ENCODE results near the gene LDHAL6B.

DNA sequence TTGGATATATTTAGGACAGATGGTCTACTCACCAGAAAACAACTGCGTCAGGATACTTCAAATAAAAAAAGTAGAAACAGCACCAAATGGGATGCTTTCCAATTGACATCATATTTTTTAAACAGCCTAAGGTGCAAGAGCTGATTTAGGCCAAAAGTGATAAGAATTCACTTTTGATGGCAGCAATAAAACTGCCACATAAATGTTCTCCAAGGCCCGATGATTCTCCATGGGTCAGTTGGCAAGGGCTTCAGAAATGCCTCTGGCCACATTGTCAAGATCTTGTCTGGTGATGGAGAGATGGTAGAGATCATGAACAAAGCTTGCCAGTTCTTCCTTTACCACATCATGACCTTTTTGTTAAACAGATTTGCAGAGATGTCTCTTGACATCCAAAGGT lies 38.9 kb downstream of the LDHAL6B start:
- TF ChIP-seq POLR2AphosphoS5 (IDR thresholded peaks at IDR 0.05; ENCODE audit: low read depth, low read length), result no peak
- TF ChIP-seq, protein P1, sequence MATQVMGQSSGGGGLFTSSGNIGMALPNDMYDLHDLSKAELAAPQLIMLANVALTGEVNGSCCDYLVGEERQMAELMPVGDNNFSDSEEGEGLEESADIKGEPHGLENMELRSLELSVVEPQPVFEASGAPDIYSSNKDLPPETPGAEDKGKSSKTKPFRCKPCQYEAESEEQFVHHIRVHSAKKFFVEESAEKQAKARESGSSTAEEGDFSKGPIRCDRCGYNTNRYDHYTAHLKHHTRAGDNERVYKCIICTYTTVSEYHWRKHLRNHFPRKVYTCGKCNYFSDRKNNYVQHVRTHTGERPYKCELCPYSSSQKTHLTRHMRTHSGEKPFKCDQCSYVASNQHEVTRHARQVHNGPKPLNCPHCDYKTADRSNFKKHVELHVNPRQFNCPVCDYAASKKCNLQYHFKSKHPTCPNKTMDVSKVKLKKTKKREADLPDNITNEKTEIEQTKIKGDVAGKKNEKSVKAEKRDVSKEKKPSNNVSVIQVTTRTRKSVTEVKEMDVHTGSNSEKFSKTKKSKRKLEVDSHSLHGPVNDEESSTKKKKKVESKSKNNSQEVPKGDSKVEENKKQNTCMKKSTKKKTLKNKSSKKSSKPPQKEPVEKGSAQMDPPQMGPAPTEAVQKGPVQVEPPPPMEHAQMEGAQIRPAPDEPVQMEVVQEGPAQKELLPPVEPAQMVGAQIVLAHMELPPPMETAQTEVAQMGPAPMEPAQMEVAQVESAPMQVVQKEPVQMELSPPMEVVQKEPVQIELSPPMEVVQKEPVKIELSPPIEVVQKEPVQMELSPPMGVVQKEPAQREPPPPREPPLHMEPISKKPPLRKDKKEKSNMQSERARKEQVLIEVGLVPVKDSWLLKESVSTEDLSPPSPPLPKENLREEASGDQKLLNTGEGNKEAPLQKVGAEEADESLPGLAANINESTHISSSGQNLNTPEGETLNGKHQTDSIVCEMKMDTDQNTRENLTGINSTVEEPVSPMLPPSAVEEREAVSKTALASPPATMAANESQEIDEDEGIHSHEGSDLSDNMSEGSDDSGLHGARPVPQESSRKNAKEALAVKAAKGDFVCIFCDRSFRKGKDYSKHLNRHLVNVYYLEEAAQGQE (IDR thresholded peaks at IDR 0.05; ENCODE audit: insufficient read depth in 1 of 2, low read depth in 2 of 2, low read length in 2 of 2), result no peak
- TF ChIP-seq TAF1 (IDR thresholded peaks at IDR 0.05; ENCODE audit: borderline replicate concordance, insufficient read depth, low read length), result no peak
- no peak for TF ChIP-seq SIN3A (IDR thresholded peaks at IDR 0.05; ENCODE audit: borderline replicate concordance, insufficient read depth, low read length)
- no peak for TF ChIP-seq FOXP2 (optimal IDR thresholded peaks at IDR 0.05; ENCODE audit: borderline replicate concordance, extremely low read depth, extremely low read length, insufficient read depth)

Data from PFSK-1 (cell line).